Neural progenitor cell (in vitro differentiated cells): Measurements from ENCODE around the gene FKBP15.

Experiments used
- CTCF ChIP-seq: fragments of 200-600 bp; sonication (generic); IDR thresholded peaks from 2 replicates; pipeline ENCODE4 v1.5.1; 2017; ENCODE audit warnings: antibody characterized with exemption, mild to moderate bottlenecking
- EZH2phosphoT487 ChIP-seq: fragments of 200-600 bp; sonication (generic); IDR thresholded peaks from 2 replicates; pipeline ENCODE4 v1.6.1; 2017; ENCODE audit warnings: antibody characterized with exemption

GRCh38 chr9:113192455-113192854, 28.6 kb downstream of the FKBP15 start:
- TF ChIP-seq EZH2phosphoT487 (no peak), CTCF (no peak)
